HEK293 (cell line): ENCODE data around the gene RFNG.

ENCODE experiments used
- HIC1 ChIP-seq: fragments of 450-650 bp; formaldehyde crosslinking; IDR thresholded peaks from 2 replicates; pipeline ENCODE4 v1.5.1; 2016; ENCODE audit warnings: missing biosample characterization, missing genetic modification characterization
- KLF1 ChIP-seq: fragments of 450-650 bp; formaldehyde crosslinking; IDR thresholded peaks from 2 replicates; pipeline ENCODE4 v1.5.1; 2016; ENCODE audit warnings: missing biosample characterization, missing genetic modification characterization
- KLF8 ChIP-seq: fragments of 450-650 bp; formaldehyde crosslinking; IDR thresholded peaks from 2 replicates; pipeline ENCODE4 v1.5.1; 2016; ENCODE audit warnings: missing biosample characterization, missing genetic modification characterization
- SALL2 ChIP-seq: fragments of 450-650 bp; formaldehyde crosslinking; IDR thresholded peaks from 2 replicates; pipeline ENCODE4 v1.5.0; 2017; ENCODE audit warnings: missing biosample characterization, mild to moderate bottlenecking, missing genetic modification characterization, borderline replicate concordance
- YY2 ChIP-seq: fragments of 450-650 bp; formaldehyde crosslinking; IDR thresholded peaks from 2 replicates; pipeline ENCODE4 v1.5.1; 2016; ENCODE audit warnings: missing biosample characterization, missing genetic modification characterization
- ZBTB17 ChIP-seq: fragments of 450-650 bp; formaldehyde crosslinking; IDR thresholded peaks from 2 replicates; pipeline ENCODE4 v1.5.1; 2016; ENCODE audit warnings: missing biosample characterization, missing genetic modification characterization
- ZBTB21 ChIP-seq: fragments of 450-650 bp; formaldehyde crosslinking; IDR thresholded peaks from 2 replicates; pipeline ENCODE4 v1.5.1; 2017; ENCODE audit warnings: missing biosample characterization, missing genetic modification characterization
- ZBTB44 ChIP-seq: fragments of 450-650 bp; IDR thresholded peaks from 2 replicates; pipeline ENCODE4 v1.5.1; 2018; ENCODE audit warnings: missing biosample characterization, mild to moderate bottlenecking, missing genetic modification characterization
- ZBTB7A ChIP-seq: fragments of 450-650 bp; formaldehyde crosslinking; IDR thresholded peaks from 2 replicates; pipeline ENCODE4 v1.5.1; 2016; ENCODE audit warnings: low read depth, missing biosample characterization, missing genetic modification characterization
- ZIC2 ChIP-seq: fragments of 450-650 bp; formaldehyde crosslinking; IDR thresholded peaks from 2 replicates; pipeline ENCODE4 v1.5.1; 2016; ENCODE audit warnings: missing biosample characterization, missing genetic modification characterization
- ZNF132 ChIP-seq: fragments of 450-650 bp; formaldehyde crosslinking; IDR thresholded peaks from 2 replicates; pipeline ENCODE4 v1.5.1; 2017; ENCODE audit warnings: missing biosample characterization, missing genetic modification characterization, borderline replicate concordance
- ZNF155 ChIP-seq: fragments of 450-650 bp; formaldehyde crosslinking; IDR thresholded peaks from 2 replicates; pipeline ENCODE4 v1.5.1; 2016; ENCODE audit warnings: missing biosample characterization, missing genetic modification characterization
- ZNF2 ChIP-seq: fragments of 450-650 bp; formaldehyde crosslinking; IDR thresholded peaks from 2 replicates; pipeline ENCODE4 v1.5.1; 2016; ENCODE audit warnings: missing biosample characterization, missing genetic modification characterization
- ZNF341 ChIP-seq: fragments of 450-650 bp; formaldehyde crosslinking; IDR thresholded peaks from 2 replicates; pipeline ENCODE4; 2016; ENCODE audit warnings: low read depth, missing biosample characterization, missing genetic modification characterization
- ZNF398 ChIP-seq: fragments of 450-650 bp; formaldehyde crosslinking; IDR thresholded peaks from 2 replicates; pipeline ENCODE4 v1.5.1; 2017; ENCODE audit warnings: missing biosample characterization, missing genetic modification characterization
- ZNF501 ChIP-seq: fragments of 450-650 bp; formaldehyde crosslinking; IDR thresholded peaks from 2 replicates; pipeline ENCODE4 v1.5.1; 2016; ENCODE audit warnings: missing biosample characterization, missing genetic modification characterization
- ZNF518A ChIP-seq: fragments of 450-650 bp; formaldehyde crosslinking; conservative IDR thresholded peaks from 2 replicates; pipeline ENCODE4 v1.5.1; 2016; ENCODE audit warnings: low read depth, missing biosample characterization, missing genetic modification characterization
- ZNF548 ChIP-seq: fragments of 450-650 bp; formaldehyde crosslinking; IDR thresholded peaks from 2 replicates; pipeline ENCODE4 v1.5.1; 2016; ENCODE audit warnings: missing biosample characterization, missing genetic modification characterization
- ZNF555 ChIP-seq: fragments of 450-650 bp; formaldehyde crosslinking; conservative IDR thresholded peaks from 2 replicates; pipeline ENCODE4 v1.5.1; 2017; ENCODE audit warnings: missing biosample characterization, mild to moderate bottlenecking, missing genetic modification characterization, inconsistent platforms
- ZNF561 ChIP-seq: fragments of 450-650 bp; IDR thresholded peaks from 2 replicates; pipeline ENCODE4 v1.5.1; 2018; ENCODE audit warnings: missing biosample characterization, missing genetic modification characterization, borderline replicate concordance
- ZNF670 ChIP-seq: fragments of 450-650 bp; formaldehyde crosslinking; IDR thresholded peaks from 2 replicates; pipeline ENCODE4 v1.5.1; 2016; ENCODE audit warnings: missing biosample characterization, missing genetic modification characterization, low read depth
- ZNF677 ChIP-seq: fragments of 450-650 bp; IDR thresholded peaks from 2 replicates; pipeline ENCODE4 v1.5.0; 2018; ENCODE audit warnings: missing biosample characterization, mild to moderate bottlenecking, missing genetic modification characterization, moderate library complexity
- ZNF704 ChIP-seq: fragments of 450-650 bp; formaldehyde crosslinking; IDR thresholded peaks from 2 replicates; pipeline ENCODE4 v1.5.1; 2016; ENCODE audit warnings: missing biosample characterization, missing genetic modification characterization
- ZNF747 ChIP-seq: fragments of 450-650 bp; formaldehyde crosslinking; IDR thresholded peaks from 2 replicates; pipeline ENCODE4 v1.5.1; 2016; ENCODE audit warnings: missing biosample characterization, missing genetic modification characterization
- ZNF792 ChIP-seq: fragments of 450-650 bp; formaldehyde crosslinking; IDR thresholded peaks from 2 replicates; pipeline ENCODE4 v1.5.1; 2016; ENCODE audit warnings: missing biosample characterization, missing genetic modification characterization
- ZSCAN18 ChIP-seq: fragments of 450-650 bp; formaldehyde crosslinking; IDR thresholded peaks from 2 replicates; pipeline ENCODE4 v1.5.1; 2016; ENCODE audit warnings: missing biosample characterization, missing genetic modification characterization

Gene RFNG

GRCh38 chr17:82023447-82024241 is 28.0 kb downstream of the RFNG start (continued):
- TF ChIP-seq ZNF2 (tag by site-specific recombination) (0 out of 2 replicates have a peak, but pooled peaks have one; percentile 35), ZNF132 (tag by site-specific recombination) (no peak), ZNF747 (tag by site-specific recombination) (no peak), ZSCAN18 (tag by site-specific recombination) (no peak), ZNF518A (tag by site-specific recombination) (no peak), ZNF501 (tag by site-specific recombination) (no peak), SALL2 (tag by site-specific recombination) (no peak), ZBTB44 (no peak), ZBTB17 (peak; percentile 58), ZNF670 (tag by site-specific recombination) (no peak), ZNF704 (tag by site-specific recombination) (no peak), YY2 (tag by site-specific recombination) (no peak), ZNF341 (tag by site-specific recombination) (no peak), ZIC2 (tag by site-specific recombination) (peak; percentile 69; the same call in 1 of the 2 replicates), ZNF398 (tag by site-specific recombination) (no peak), ZBTB7A (tag by site-specific recombination) (peak; percentile 64; the same call in 1 of the 2 replicates), ZNF792 (no peak), KLF8 (tag by site-specific recombination) (no peak; the same call in 1 of the 2 replicates), ZNF548 (tag by site-specific recombination) (no peak), KLF1 (tag by site-specific recombination) (no peak), ZNF561 (tag by site-specific recombination) (no peak), ZNF155 (tag by site-specific recombination) (no peak), HIC1 (tag by site-specific recombination) (no peak), ZNF555 (no peak), ZBTB21 (tag by site-specific recombination) (no peak), ZNF677 (no peak)
